ENCODE data around the gene PPP2R1B. TPM values are rescaled to one million over a fixed set of nuclear protein-coding genes. Genes with fewer than 3 reads are reported as not detected.
"Not testable (repeated sequence)": the region's sequence is repeated elsewhere in the genome, so short reads cannot be mapped to it uniquely, and the experiment has no call there.

The PPP2R1B gene
- polyA plus RNA-seq, 2 of the 4 experiments (the other 2 are of a cell fraction): 18.6 to 24.7 TPM

GRCh38 chr11:111718436-111718835, 47.8 kb downstream of the PPP2R1B start:
- peak; percentile 85 to 92 for ATAC-seq
- ChIA-PET POLR2A (no interaction called here), CTCF (interaction anchor here (1.7 kb wide), 1 partner anchor 114 kb away, joined by 4 read pairs; no protein-coding TSS in a partner anchor)
- peak in 1 of 2 experiments; percentile 59 for DNase-seq (ENCODE audit: low read depth in 1 of 2, low spot score in 1 of 2)
- peak overlapping the region; percentile 59 for H3K4me2 ChIP-seq
- peaks cover 18% of the 10 kb centered on the region for H3K4me1 ChIP-seq
- FAIRE-seq: no peak
- no peaks in the 10 kb centered on the region for H3K9me3 ChIP-seq
- WGBS (ENCODE audit: missing lambda C conversion rate): 12% methylated on average over 6 of the region's 6 CpGs
- H3K4me3 ChIP-seq: no peak overlapping the region
- peak overlapping the region; percentile 55 to 84; a peak in 5 of 6 replicates for H3K27ac ChIP-seq
- TF ChIP-seq ZSCAN20 (CRISPR knock-in tag; IDR thresholded peaks at IDR 0.05): no peak
- no peak for TF ChIP-seq EP300 (IDR thresholded peaks at IDR 0.05)
- no peak for TF ChIP-seq FOSL2 (IDR thresholded peaks at IDR 0.05)
- no peak for TF ChIP-seq FOSL2 (CRISPR knock-in tag; IDR thresholded peaks at IDR 0.05)
- no peak for TF ChIP-seq HEYL (CRISPR knock-in tag; IDR thresholded peaks at IDR 0.05)
- TF ChIP-seq KDM1A (IDR thresholded peaks at IDR 0.05; ENCODE audit: low read depth): no peak
- no peak for TF ChIP-seq RCOR1 (IDR thresholded peaks at IDR 0.05; ENCODE audit: low read depth, low read length)
- TF ChIP-seq MAFK (IDR thresholded peaks at IDR 0.05; ENCODE audit: partially characterized antibody): no peak
- TF ChIP-seq CEBPB (IDR thresholded peaks at IDR 0.05): no peak
- TF ChIP-seq POLR2A (IDR thresholded peaks at IDR 0.05; ENCODE audit: low read length): no peak
- no peak for TF ChIP-seq USF2 (IDR thresholded peaks at IDR 0.05)
- TF ChIP-seq BCL3 (IDR thresholded peaks at IDR 0.05): no peak
- TF ChIP-seq SREBF2 (IDR thresholded peaks at IDR 0.05): no peak
- no peak for TF ChIP-seq HDAC2 (IDR thresholded peaks at IDR 0.05)
- no peak for TF ChIP-seq PHF8 (IDR thresholded peaks at IDR 0.05; ENCODE audit: borderline replicate concordance, low read depth)

GRCh38 chr11:111717660-111718059, 48.5 kb downstream of the PPP2R1B start:
- 92% methylated on average over 3 of the region's 3 CpGs for WGBS (ENCODE audit: missing lambda C conversion rate)

GRCh38 chr11:111715142-111715816, 50.9 kb downstream of the PPP2R1B start:
- no peak for DNase-seq (ENCODE audit: low read depth in 1 of 2, low spot score in 1 of 2)
- WGBS (ENCODE audit: missing lambda C conversion rate): 90% methylated on average over 5 of the region's 5 CpGs
- no peak overlapping the region for H3K4me3 ChIP-seq
- no peak for FAIRE-seq
- CTCF ChIA-PET: interaction anchor here (0.6 kb wide), 1 partner anchor 47 kb away, joined by 3 read pairs; no protein-coding TSS in a partner anchor
- no peaks in the 10 kb centered on the region for H3K9me3 ChIP-seq
- TF ChIP-seq CBX2 (IDR thresholded peaks at IDR 0.05; ENCODE audit: borderline replicate concordance, low read depth) (no peak), HOXA7 (CRISPR knock-in tag; IDR thresholded peaks at IDR 0.05) (no peak), MYC (IDR thresholded peaks at IDR 0.05; ENCODE audit: borderline replicate concordance, low read length) (no peak), POLR2A (IDR thresholded peaks at IDR 0.05; ENCODE audit: low read length) (no peak), CHD4 (IDR thresholded peaks at IDR 0.05; ENCODE audit: borderline replicate concordance) (no peak), ESRRA (IDR thresholded peaks at IDR 0.05; ENCODE audit: borderline replicate concordance, low read length) (no peak), CEBPB (IDR thresholded peaks at IDR 0.05) (no peak), SMC3 (IDR thresholded peaks at IDR 0.05) (no peak), FOXS1 (CRISPR knock-in tag; IDR thresholded peaks at IDR 0.05) (no peak), ZFP36 (IDR thresholded peaks at IDR 0.05; ENCODE audit: borderline replicate concordance, partially characterized antibody) (no peak), NR3C1 (IDR thresholded peaks at IDR 0.05) (no peak), POLR2AphosphoS2 (conservative IDR thresholded peaks at IDR 0.05; ENCODE audit: low read length) (no peak), RARB (CRISPR knock-in tag; IDR thresholded peaks at IDR 0.05) (no peak), JUNB (IDR thresholded peaks at IDR 0.05) (no peak), E2F6 (IDR thresholded peaks at IDR 0.05; ENCODE audit: borderline replicate concordance, low read depth) (no peak)
- POLR2A ChIA-PET: no interaction called here
- no peak overlapping the region for H3K27ac ChIP-seq
- peaks cover 18% of the 10 kb centered on the region for H3K4me1 ChIP-seq
- H3K4me2 ChIP-seq: no peak overlapping the region
- ATAC-seq: no peak

More at GRCh38 chr11:111717660-111718059, 48.5 kb downstream of the PPP2R1B start:
- CTCF ChIA-PET: interaction anchor here (1.7 kb wide), 1 partner anchor 113 kb away, joined by 4 read pairs; no protein-coding TSS in a partner anchor
- ATAC-seq; H3K27ac ChIP-seq; POLR2A ChIA-PET; H3K9me3 ChIP-seq; FAIRE-seq; H3K4me3 ChIP-seq; DNase-seq (ENCODE audit: low read depth in 1 of 2, low spot score in 1 of 2): not testable (repeated sequence)
- peak overlapping the region; percentile 59; the same call in 2 of the 3 replicates for H3K4me2 ChIP-seq
- H3K4me1 ChIP-seq: peaks cover 18% of the 10 kb centered on the region

Measured in A549 (cell line).